ENCODE data around the gene KDM2A.

DNA sequence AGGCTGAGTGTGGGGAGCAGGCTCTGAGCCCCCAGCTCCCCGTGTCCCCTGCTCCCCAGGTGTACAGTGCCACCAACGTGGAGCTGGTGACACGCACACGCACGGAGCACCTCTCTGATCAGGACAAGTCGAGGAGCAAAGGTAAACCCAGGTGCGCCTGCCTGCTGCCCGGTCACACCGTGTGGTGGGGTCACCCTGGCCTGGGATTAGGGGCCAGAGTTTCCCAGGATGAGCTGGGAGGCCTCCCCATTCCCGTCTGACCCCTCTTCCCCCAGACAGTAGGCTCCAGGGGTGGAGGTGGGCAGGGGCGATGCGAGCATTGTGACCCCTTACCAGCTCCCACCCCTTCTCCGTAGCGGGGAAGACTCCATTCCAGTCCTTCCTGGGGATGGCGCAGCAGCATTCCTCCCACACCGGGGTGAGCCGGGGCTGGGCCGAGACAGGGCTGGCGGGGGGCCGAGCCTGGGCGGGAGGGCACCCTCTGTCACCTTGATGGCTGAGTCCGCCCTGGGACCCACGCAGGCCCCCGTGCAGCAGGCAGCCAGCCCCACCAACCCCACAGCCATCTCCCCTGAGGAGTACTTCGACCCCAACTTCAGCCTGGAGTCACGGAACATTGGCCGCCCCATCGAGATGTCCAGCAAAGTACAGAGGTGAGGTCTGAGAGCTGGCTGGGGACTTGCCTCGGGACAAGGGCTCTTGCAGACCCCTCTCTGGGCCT lies 180.6 kb downstream of the KDM2A start:
- no peak for TF ChIP-seq EZH2 (IDR thresholded peaks at IDR 0.05; ENCODE audit: borderline replicate concordance, low read length)
- TF ChIP-seq CTCF (conservative IDR thresholded peaks at IDR 0.05 in 1 of 2, IDR thresholded peaks at IDR 0.05 in 1 of 2; ENCODE audit: extremely low read depth in 1 of 2, insufficient read depth in 1 of 2, low read depth in 1 of 2, low read length in 2 of 2), result no peak
